ENCODE data around the gene AZI2.

AZI2 gene

GRCh38 chr3:28348629-28349468 is at the start of gene AZI2, which contains the start of gene ZCWPW2:
Gene AZI2, minus strand, starts transcription at chr3:28348824. Its CDS starts 8,207 bp downstream, at chr3:28340617.
Gene ZCWPW2, plus strand, starts transcription at chr3:28348721. Its CDS starts 64,348 bp downstream, at chr3:28413069.
- TF ChIP-seq GATA3 (IDR thresholded peaks at IDR 0.05; ENCODE audit: low read depth, low read length) (no peak), GATA2 (IDR thresholded peaks at IDR 0.05; ENCODE audit: low read depth, low read length) (no peak)

- TF ChIP-seq GATA2 (IDR thresholded peaks at IDR 0.05; ENCODE audit: low read depth, low read length) (no peak), GATA3 (IDR thresholded peaks at IDR 0.05; ENCODE audit: low read depth, low read length) (no peak)
Measured at GRCh38 chr3:28388978-28389377, 40.4 kb upstream of the AZI2 start.

- TF ChIP-seq GATA3 (IDR thresholded peaks at IDR 0.05; ENCODE audit: low read depth, low read length) (no peak), GATA2 (IDR thresholded peaks at IDR 0.05; ENCODE audit: low read depth, low read length) (no peak)
Measured at GRCh38 chr3:28386049-28386448, 37.4 kb upstream of the AZI2 start.

GRCh38 chr3:28376424-28376823 is 27.8 kb upstream of the AZI2 start:
- TF ChIP-seq GATA3 (IDR thresholded peaks at IDR 0.05; ENCODE audit: low read depth, low read length) (no peak), GATA2 (IDR thresholded peaks at IDR 0.05; ENCODE audit: low read depth, low read length) (no peak)

GRCh38 chr3:28349469-28350000 is 911 bp upstream of the AZI2 start:
- no peak for TF ChIP-seq GATA2 (IDR thresholded peaks at IDR 0.05; ENCODE audit: low read depth, low read length)
- no peak for TF ChIP-seq GATA3 (IDR thresholded peaks at IDR 0.05; ENCODE audit: low read depth, low read length)

GRCh38 chr3:28348265-28348628 is 377 bp downstream of the AZI2 start:
- TF ChIP-seq GATA3 (IDR thresholded peaks at IDR 0.05; ENCODE audit: low read depth, low read length) (no peak), GATA2 (IDR thresholded peaks at IDR 0.05; ENCODE audit: low read depth, low read length) (no peak)

- TF ChIP-seq GATA2 (IDR thresholded peaks at IDR 0.05; ENCODE audit: low read depth, low read length): 0 out of 2 replicates have a peak, but pooled peaks have one; percentile 19
- 0 out of 2 replicates have a peak, but pooled peaks have one; percentile 14 for TF ChIP-seq GATA3 (IDR thresholded peaks at IDR 0.05; ENCODE audit: low read depth, low read length)
Measured at GRCh38 chr3:28347374-28348264, 1.0 kb downstream of the AZI2 start.

GRCh38 chr3:28345690-28346089 is 2.9 kb downstream of the AZI2 start:
- no peak for TF ChIP-seq GATA2 (IDR thresholded peaks at IDR 0.05; ENCODE audit: low read depth, low read length)
- no peak for TF ChIP-seq GATA3 (IDR thresholded peaks at IDR 0.05; ENCODE audit: low read depth, low read length)

- no peak for TF ChIP-seq GATA2 (IDR thresholded peaks at IDR 0.05; ENCODE audit: low read depth, low read length)
- TF ChIP-seq GATA3 (IDR thresholded peaks at IDR 0.05; ENCODE audit: low read depth, low read length): no peak
Measured at GRCh38 chr3:28343144-28343543, 5.5 kb downstream of the AZI2 start.

GRCh38 chr3:28337230-28337629 is 11.4 kb downstream of the AZI2 start:
- no peak for TF ChIP-seq GATA3 (IDR thresholded peaks at IDR 0.05; ENCODE audit: low read depth, low read length)

- no peak for TF ChIP-seq GATA3 (IDR thresholded peaks at IDR 0.05; ENCODE audit: low read depth, low read length)
- TF ChIP-seq GATA2 (IDR thresholded peaks at IDR 0.05; ENCODE audit: low read depth, low read length): no peak
Measured at GRCh38 chr3:28335246-28335645, 13.4 kb downstream of the AZI2 start.

- TF ChIP-seq GATA2 (IDR thresholded peaks at IDR 0.05; ENCODE audit: low read depth, low read length): no peak
- no peak for TF ChIP-seq GATA3 (IDR thresholded peaks at IDR 0.05; ENCODE audit: low read depth, low read length)
Measured at GRCh38 chr3:28334552-28334951, 14.1 kb downstream of the AZI2 start.

GRCh38 chr3:28328188-28329151 is 20.2 kb downstream of the AZI2 start:
- no peak for TF ChIP-seq GATA3 (IDR thresholded peaks at IDR 0.05; ENCODE audit: low read depth, low read length)
- TF ChIP-seq GATA2 (IDR thresholded peaks at IDR 0.05; ENCODE audit: low read depth, low read length): no peak
